Measurements from ENCODE around the gene CHL1.

Gene CHL1

GRCh38 chr3:449711-450110 is 253.1 kb downstream of the CHL1 start:
- Histone ChIP-seq H3K27ac (ENCODE audit: low read length) (no peak overlapping the region), H3K9me2 (replicated peaks; ENCODE audit: insufficient read depth, low read length) (no peaks in the 10 kb centered on the region), H3K4me1 (ENCODE audit: low read length) (no peaks in the 10 kb centered on the region), H3K27me3 (replicated peaks; ENCODE audit: insufficient read depth, low read length) (no peaks in the 10 kb centered on the region), H3K79me2 (ENCODE audit: low read length) (no peaks in the 10 kb centered on the region), H2AFZ (ENCODE audit: low read length) (no peak overlapping the region), H3F3A (ENCODE audit: insufficient read depth, low read length) (no peaks in the 10 kb centered on the region), H3K4me2 (ENCODE audit: low read depth, low read length) (no peak overlapping the region), H3K4me3 (ENCODE audit: low read length) (no peak overlapping the region), H3K9ac (ENCODE audit: low read length) (no peak overlapping the region), H3K36me3 (replicated peaks; ENCODE audit: insufficient read depth, low read length) (no peaks in the 10 kb centered on the region), H4K20me1 (ENCODE audit: insufficient read depth, low read length) (no peaks in the 10 kb centered on the region), H3K9me3 (replicated peaks; ENCODE audit: insufficient read depth, low read length) (no peaks in the 10 kb centered on the region)
- no peak for DNase-seq
- TF ChIP-seq CTCF (IDR thresholded peaks at IDR 0.05; ENCODE audit: low read length): no peak
- TF ChIP-seq EZH2phosphoT487 (IDR thresholded peaks at IDR 0.05; ENCODE audit: low read length): no peak
- TF ChIP-seq EZH2 (optimal IDR thresholded peaks at IDR 0.05; ENCODE audit: low read depth, low read length): no peak

GRCh38 chr3:452221-452620 is 255.7 kb downstream of the CHL1 start:
- H4K20me1 ChIP-seq (ENCODE audit: insufficient read depth, low read length): no peaks in the 10 kb centered on the region
- H3K79me2 ChIP-seq (ENCODE audit: low read length): no peaks in the 10 kb centered on the region
- H2AFZ ChIP-seq (ENCODE audit: low read length): no peak overlapping the region
- H3K9me3 ChIP-seq (replicated peaks; ENCODE audit: insufficient read depth, low read length): no peaks in the 10 kb centered on the region
- no peak for DNase-seq
- H3K4me1 ChIP-seq (ENCODE audit: low read length): no peaks in the 10 kb centered on the region
- TF ChIP-seq EZH2 (optimal IDR thresholded peaks at IDR 0.05; ENCODE audit: low read depth, low read length) (no peak), CTCF (IDR thresholded peaks at IDR 0.05; ENCODE audit: low read length) (no peak), EZH2phosphoT487 (IDR thresholded peaks at IDR 0.05; ENCODE audit: low read length) (no peak)
- H3K27me3 ChIP-seq (replicated peaks; ENCODE audit: insufficient read depth, low read length): no peaks in the 10 kb centered on the region
- no peak overlapping the region for H3K4me3 ChIP-seq (ENCODE audit: low read length)
- no peaks in the 10 kb centered on the region for H3K36me3 ChIP-seq (replicated peaks; ENCODE audit: insufficient read depth, low read length)
- H3K9me2 ChIP-seq (replicated peaks; ENCODE audit: insufficient read depth, low read length): no peaks in the 10 kb centered on the region
- H3F3A ChIP-seq (ENCODE audit: insufficient read depth, low read length): no peaks in the 10 kb centered on the region
- no peak overlapping the region for H3K4me2 ChIP-seq (ENCODE audit: low read depth, low read length)
- H3K27ac ChIP-seq (ENCODE audit: low read length): no peak overlapping the region
- H3K9ac ChIP-seq (ENCODE audit: low read length): no peak overlapping the region

GRCh38 chr3:453106-453505 is 256.5 kb downstream of the CHL1 start:
- H3K36me3 ChIP-seq (replicated peaks; ENCODE audit: insufficient read depth, low read length): no peaks in the 10 kb centered on the region
- no peaks in the 10 kb centered on the region for H3K79me2 ChIP-seq (ENCODE audit: low read length)
- H3K9ac ChIP-seq (ENCODE audit: low read length): no peak overlapping the region
- H3K4me2 ChIP-seq (ENCODE audit: low read depth, low read length): no peak overlapping the region
- no peaks in the 10 kb centered on the region for H3F3A ChIP-seq (ENCODE audit: insufficient read depth, low read length)
- H3K4me1 ChIP-seq (ENCODE audit: low read length): no peaks in the 10 kb centered on the region
- DNase-seq: no peak
- H3K9me2 ChIP-seq (replicated peaks; ENCODE audit: insufficient read depth, low read length): no peaks in the 10 kb centered on the region
- no peak overlapping the region for H2AFZ ChIP-seq (ENCODE audit: low read length)
- no peak overlapping the region for H3K4me3 ChIP-seq (ENCODE audit: low read length)
- H3K27ac ChIP-seq (ENCODE audit: low read length): no peak overlapping the region
- no peaks in the 10 kb centered on the region for H4K20me1 ChIP-seq (ENCODE audit: insufficient read depth, low read length)
- TF ChIP-seq EZH2 (optimal IDR thresholded peaks at IDR 0.05; ENCODE audit: low read depth, low read length): no peak
- no peak for TF ChIP-seq CTCF (IDR thresholded peaks at IDR 0.05; ENCODE audit: low read length)
- no peak for TF ChIP-seq EZH2phosphoT487 (IDR thresholded peaks at IDR 0.05; ENCODE audit: low read length)
- H3K27me3 ChIP-seq (replicated peaks; ENCODE audit: insufficient read depth, low read length): no peaks in the 10 kb centered on the region
- H3K9me3 ChIP-seq (replicated peaks; ENCODE audit: insufficient read depth, low read length): no peaks in the 10 kb centered on the region

Data from MM.1S (cell line).